ENCODE results near the gene MOB3B.

MOB3B gene

GRCh38 chr9:27353474-27354229 is 176.0 kb downstream of the MOB3B start:
- no peak for DNase-seq

DNA sequence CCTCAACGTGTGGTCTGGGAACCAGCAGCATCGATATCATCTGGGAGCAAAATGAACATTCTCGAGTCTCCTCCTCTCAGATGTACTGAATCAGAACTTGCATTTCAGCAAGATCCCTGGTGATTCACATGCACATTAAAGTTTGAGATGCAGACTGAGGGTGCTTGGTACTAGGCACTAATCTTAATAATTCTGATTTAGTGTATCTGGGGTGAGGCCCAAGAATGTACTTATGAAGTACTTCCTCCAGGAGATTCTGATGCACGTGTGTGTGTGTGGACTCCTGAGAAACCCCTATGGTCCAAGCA is 176.5 kb downstream of the MOB3B start:
- DNase-seq = no peak

DNA sequence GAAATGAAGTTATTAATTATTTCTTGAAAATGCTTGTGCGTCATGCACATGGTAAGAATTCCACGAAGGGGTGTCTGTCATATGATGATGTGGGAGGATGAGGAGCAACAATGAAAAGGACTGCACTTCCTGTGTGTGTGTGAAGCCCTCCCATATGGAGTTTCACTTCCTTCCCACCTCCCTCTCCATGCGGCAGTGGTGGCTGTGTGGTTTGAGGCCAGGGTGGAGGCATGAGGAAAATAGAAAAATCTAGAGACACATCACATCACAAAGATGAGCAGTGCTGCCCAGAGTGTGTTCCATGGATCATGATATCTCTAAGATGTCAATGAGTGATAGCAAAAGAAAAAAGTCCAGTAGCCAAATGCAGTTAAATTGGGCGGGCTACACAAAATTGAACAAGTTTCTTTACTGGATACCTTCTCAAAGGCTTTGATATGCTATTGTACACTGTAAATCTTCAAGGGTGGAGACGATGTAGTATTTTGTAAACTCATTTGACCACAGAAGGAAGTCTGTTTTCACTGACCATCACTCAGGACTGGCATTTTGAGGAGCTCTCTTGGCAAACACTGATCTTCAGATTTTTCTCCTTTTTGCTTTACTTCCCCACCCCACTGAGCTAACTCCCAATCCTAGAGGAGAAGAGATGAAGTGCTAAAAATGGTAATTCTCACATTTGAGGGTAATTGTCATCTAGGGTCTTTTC is 177.0 kb downstream of the MOB3B start:
- no peak for DNase-seq

DNA sequence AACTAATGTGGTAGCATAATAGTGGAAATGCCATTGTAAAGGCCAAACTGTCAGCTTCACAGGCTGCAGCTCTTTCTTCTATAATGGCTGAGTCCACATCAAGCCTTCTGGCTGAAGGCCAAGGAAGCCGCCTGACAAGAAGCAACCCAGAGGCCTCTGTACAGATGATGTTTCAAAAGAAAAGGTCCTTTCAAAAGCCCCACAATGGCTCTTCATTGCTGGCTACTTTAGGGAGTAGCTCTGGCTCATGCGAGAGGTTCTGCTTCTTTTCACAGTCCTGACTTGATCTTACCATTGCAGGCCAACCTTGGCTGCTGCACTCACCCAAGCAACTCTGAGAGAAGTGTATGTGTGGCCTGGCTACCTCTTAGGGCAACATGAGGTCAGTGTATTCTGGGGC is 178.2 kb downstream of the MOB3B start:
- DNase-seq = no peak

GRCh38 chr9:27350382-27350976 is 179.1 kb downstream of the MOB3B start:
- no peak for DNase-seq

GRCh38 chr9:27349698-27350080 is 179.9 kb downstream of the MOB3B start:
- DNase-seq = no peak

DNA sequence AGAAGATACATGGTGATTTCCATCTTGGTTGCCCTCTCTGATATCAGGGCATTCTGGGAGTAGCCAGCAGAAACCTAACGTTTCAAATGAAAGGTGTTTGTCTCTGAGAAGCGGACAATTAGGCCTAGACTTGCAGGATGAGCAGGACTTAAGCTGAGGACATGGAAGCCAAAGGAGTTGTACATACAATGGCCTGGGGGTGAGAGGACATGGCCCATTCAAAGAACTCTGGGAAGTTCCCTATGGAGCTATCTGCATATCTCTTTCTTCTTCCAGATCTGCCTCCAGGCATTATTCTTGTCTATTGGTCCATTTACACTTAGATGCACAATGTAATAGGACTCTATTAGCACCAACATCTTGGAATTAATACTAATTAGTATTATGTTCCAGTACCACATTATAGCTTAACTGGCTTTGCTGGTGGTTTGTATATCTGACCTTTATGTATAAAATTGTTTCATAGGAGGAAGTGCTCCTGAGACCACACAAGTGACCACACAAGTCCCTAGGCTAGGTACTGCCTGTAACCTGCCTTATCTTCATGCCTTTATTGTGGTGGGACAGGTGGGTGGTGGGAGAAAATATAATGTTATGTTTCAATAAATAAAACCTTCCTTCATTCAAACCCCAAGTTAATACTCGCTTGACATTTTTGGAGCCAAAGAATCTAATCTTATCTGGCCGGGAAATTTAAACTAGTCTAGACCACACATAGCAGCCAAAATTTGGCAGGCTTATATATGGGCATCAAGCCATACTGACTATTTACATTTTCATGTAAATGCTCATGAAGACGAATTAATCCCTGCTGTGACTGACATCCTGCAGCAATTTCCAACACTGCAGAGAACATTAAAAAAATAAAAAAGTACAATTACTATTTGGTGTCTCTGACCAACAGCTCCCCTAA is 180.6 kb downstream of the MOB3B start:
- DNase-seq = no peak

DNA sequence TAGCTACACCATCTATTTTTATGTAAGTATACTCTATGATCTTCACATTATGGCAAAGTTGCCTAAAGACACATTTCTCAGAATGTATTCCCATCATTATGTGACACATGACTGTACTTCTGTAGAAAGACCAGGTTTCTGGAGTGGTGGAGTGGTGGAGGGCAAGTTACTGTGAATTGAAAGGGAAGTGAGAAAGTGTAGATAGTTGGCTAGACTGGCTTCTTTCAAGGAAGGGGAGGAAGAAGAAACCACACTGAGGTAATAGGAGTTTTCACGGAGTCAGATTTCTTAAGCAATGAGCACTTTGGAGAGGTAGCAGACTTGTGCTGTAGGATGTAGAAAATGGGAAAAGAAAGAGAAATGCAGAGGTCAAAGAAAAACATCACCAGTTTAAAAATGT is 181.7 kb downstream of the MOB3B start:
- DNase-seq = no peak

DNA sequence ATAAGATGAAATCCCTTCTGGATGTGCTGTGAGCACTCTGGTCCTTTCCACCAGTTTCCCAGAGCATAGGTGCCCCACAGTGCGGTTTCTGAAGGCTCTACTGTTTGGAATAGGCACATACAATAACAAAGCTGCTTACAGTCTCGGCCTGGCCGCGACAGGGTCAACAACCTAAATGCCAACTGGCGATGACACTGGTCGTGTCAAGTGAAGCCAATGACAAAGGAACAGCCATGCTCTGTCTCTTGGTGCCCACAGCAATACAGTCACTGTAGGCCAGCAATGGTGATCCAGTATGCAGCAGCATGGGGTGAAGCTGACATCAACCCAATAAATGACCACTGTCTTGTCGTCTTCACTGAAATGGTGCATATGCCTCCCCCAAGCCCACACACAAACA is 184.8 kb downstream of the MOB3B start:
- DNase-seq = no peak

DNA sequence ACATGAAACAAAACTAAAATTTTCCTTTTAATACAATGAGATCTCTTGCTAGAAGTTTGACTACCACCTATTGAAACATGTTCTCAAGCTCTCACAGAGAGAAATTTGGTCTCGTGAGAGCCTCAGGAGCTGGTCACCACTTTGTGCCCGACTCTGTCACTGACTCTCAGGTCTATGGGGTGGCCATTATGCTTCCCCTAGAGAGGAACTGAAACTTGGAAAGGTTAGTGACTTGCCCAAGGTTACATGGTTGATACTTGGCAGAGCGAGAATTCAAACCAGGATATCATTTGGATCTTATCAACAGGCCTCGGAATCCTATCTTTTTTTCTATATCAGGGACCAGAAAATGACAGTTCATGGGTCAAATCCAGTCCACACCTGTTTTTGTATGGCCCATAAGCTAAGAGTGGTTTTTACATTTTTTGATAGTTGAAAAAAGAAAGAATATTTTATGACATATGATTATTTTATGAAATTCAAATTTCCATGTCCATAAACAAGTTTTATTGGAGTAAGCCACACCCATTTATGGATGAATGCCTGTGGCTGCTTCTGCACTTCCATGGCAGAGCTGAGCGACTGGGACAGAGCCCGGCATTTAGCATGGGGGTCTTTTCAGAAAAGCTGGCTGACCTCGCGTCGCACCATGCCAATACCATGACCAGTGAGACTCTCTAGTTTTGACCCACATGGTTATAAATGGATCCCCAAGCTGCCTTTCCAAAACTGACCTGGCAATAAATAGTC is 187.9 kb downstream of the MOB3B start:
- DNase-seq = no peak

DNA sequence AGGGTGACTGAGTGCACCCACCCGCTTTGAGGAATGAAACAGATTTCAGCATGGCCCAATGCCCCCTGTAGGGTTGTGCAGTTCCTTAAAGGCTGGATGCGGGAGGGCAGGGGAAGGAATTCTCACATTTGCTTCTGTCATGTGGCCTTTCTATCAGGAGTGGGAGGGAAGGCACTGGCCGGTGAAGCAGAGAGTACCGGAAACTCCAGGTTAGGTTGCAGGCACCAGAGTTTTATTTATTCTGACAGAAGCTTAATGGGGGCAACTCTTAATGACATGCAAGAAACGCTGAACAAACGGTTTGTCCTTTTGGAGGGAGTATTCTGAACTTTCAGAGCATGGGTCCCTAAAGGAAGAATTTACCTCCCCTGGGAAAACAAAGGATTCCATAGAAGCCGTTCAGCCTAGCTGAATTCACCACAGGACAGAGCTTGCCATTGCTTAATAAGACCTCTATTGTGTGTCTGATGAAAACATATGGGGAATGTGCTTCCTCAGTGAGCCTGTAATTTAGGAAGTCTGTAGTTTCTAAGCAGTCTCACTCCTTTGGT is 188.6 kb downstream of the MOB3B start:
- DNase-seq = no peak

GRCh38 chr9:27340285-27340674 is 189.3 kb downstream of the MOB3B start:
- no peak for DNase-seq

DNA sequence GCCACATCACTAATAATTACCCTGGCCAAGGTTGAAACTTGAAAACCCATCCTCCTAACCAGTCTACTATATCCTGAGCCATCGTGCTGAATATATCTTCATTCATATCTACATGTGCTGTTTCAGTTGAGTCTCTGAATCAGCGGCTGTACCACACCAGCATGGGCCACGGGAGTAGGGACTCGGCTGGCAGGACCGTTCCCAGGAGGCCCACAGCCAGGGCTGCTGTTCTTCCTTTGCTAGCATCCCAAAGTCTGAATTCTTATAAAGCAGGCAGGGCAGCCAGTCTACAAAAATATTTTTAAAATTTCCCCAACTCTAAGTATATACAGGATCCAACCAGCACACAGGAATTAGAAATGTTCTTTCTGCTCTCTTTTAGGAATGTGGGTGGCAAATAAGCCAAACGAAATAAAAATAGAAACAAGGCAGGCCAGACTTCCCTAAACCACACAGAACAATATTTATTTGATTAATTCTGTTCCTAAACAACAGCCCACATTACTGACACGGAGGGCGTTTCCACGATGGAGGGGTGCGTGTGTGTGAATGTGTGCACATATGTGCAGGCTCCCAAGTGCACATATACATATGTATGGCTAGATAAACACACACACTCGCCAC is 189.8 kb downstream of the MOB3B start:
- DNase-seq = no peak

DNA sequence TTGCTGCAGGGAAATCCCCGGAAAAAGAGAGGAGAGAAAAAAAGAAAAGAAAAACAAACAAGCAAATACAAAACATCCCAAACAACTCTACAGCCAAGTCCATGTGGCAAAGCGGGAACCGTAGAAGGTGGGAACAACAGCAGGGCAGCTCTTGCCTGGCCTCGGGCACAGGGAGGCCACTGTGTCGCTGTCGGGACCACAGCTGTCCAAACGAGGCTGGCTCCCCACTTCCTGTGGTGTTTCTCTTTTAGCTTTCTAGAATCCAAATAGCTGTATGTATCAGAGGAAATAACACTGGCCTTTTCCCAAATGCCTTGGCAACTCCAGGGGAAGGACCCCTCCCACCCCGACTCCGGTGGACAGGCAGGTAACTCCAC is 191.1 kb downstream of the MOB3B start:
- no peak for DNase-seq

- no peak for DNase-seq
These were observed 191.6 kb downstream of the MOB3B start for GRCh38 chr9:27337833-27338526.

DNA sequence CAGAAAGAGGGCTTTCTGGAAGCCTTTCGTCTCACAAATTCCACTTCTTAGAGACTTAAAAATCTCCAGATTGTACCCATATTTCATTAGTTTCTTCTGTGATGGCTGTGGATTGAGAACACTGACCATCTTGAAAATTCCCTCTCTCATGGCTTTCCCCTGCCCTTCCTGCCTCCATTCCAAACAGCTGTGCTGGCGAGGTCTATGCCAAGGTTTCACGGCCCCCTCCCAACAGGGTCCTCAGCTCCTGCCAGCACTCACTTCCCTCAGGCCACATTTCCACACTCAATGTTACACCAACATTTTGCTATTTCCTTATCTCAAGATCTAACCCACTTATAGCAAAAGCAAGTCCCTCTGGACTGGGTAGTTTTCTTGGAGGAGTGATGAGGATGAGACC is 192.4 kb downstream of the MOB3B start:
- DNase-seq = no peak

DNA sequence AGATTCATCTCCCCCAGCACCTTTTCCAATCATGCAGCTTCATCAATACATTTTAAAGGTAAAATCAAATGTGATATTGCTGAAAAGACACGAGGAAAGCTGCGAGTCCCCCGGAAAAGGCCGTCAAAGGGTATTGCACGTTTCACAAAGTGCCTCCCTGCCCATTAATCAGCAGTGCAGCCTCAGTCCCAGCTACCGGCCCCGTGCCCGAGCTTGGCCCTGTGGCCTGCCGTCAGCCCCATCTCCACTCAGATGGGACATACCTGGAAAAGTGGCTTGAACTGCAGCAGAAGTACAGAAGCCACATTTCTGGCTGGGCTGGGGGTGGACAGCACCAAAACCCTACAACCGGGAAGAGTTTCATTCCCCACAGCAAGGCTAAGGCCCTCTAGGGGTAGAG is 192.8 kb downstream of the MOB3B start:
- no peak for DNase-seq

DNA sequence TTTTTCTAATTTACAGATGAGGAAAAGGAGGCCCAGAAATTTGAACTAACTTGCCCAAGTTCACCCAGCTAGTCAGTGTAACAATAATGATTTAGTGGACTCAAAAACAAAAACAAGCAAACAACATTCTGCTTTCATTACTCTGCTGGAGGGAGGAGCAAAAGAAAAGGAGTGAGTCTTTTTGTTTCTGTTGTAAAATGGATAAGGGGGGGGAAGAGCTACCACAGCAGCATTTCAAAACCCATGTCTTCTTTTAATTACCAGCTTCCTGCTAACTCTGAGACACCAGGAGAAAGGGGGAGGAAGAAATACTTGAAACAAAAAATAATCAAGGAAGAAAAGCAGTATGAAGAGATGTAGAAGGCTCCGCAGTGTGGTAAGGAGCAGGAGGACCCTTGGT is 193.5 kb downstream of the MOB3B start:
- no peak for DNase-seq

- no peak for DNase-seq
These were observed 194.5 kb downstream of the MOB3B start for GRCh38 chr9:27335075-27335474.

- DNase-seq = peak; percentile 41
These were observed 196.2 kb downstream of the MOB3B start for GRCh38 chr9:27333241-27334052.

Data from KG1 (cell line).